Loucy (cell line): ENCODE results near the gene ADARB2.

ENCODE experiments used
- H2AFZ ChIP-seq: fragments of 200-600 bp; sonication (generic); 2 replicates; pipeline ENCODE4 v1.6.0; 2016; ENCODE audit warnings: antibody characterized with exemption, mild to moderate bottlenecking, low read length, moderate library complexity
- H3F3A ChIP-seq: fragments of 200-600 bp; 2 replicates; pipeline ENCODE4 v1.6.0; 2016; ENCODE audit warnings: antibody characterized with exemption, low read depth, mild to moderate bottlenecking
- H3K27me3 ChIP-seq: fragments of 200-600 bp; sonication (generic); 2 replicates; pipeline ENCODE4 v1.6.1; 2014; ENCODE audit warnings: low read length, mild to moderate bottlenecking; ENCODE audit not compliant: insufficient read depth, poor library complexity, severe bottlenecking
- H3K36me3 ChIP-seq: fragments of 200-600 bp; sonication (generic); 2 replicates; pipeline ENCODE4 v1.6.1; 2016; ENCODE audit warnings: low read length; ENCODE audit not compliant: insufficient read depth
- H3K4me1 ChIP-seq: fragments of 200-600 bp; sonication (generic); 2 replicates; pipeline ENCODE4 v1.5.1; 2014; ENCODE audit warnings: low read length, mild to moderate bottlenecking; ENCODE audit not compliant: insufficient read depth, poor library complexity, severe bottlenecking
- H3K4me2 ChIP-seq: fragments of 200-600 bp; sonication (generic); 2 replicates; pipeline ENCODE4 v1.6.0; 2014; ENCODE audit warnings: antibody characterized with exemption, low read length, low read depth, mild to moderate bottlenecking; ENCODE audit not compliant: poor library complexity, severe bottlenecking
- H3K4me3 ChIP-seq: fragments of 200-600 bp; sonication (generic); 2 replicates; pipeline ENCODE4 v1.5.1; 2014; ENCODE audit warnings: low read length, mild to moderate bottlenecking, mixed read lengths; ENCODE audit not compliant: poor library complexity, severe bottlenecking
- H3K79me2 ChIP-seq: fragments of 200-600 bp; sonication (generic); 2 replicates; pipeline ENCODE4 v1.6.1; 2014; ENCODE audit warnings: low read length; ENCODE audit not compliant: insufficient read depth
- H3K9ac ChIP-seq: fragments of 200-600 bp; sonication (generic); 2 replicates; pipeline ENCODE4 v1.6.0; 2014; ENCODE audit warnings: mild to moderate bottlenecking, low read depth, low read length, moderate library complexity; ENCODE audit not compliant: poor library complexity, severe bottlenecking
- H3K9me2 ChIP-seq: fragments of 200-600 bp; sonication (generic); replicated peaks from 2 replicates; pipeline ENCODE4 v1.6.1; 2016; ENCODE audit warnings: low read depth, low read length, mixed read lengths
- H3K9me3 ChIP-seq: fragments of 200-600 bp; sonication (generic); 2 replicates; pipeline ENCODE4 v1.6.1; 2014; ENCODE audit warnings: mild to moderate bottlenecking, antibody characterized with exemption, low read length, low read depth; ENCODE audit not compliant: insufficient read depth
- H4K20me1 ChIP-seq: fragments of 200-600 bp; sonication (generic); 2 replicates; pipeline ENCODE4 v1.6.0; 2014; ENCODE audit warnings: antibody characterized with exemption, low read length, mild to moderate bottlenecking; ENCODE audit not compliant: insufficient read depth, poor library complexity, severe bottlenecking
- EZH2phosphoT487 ChIP-seq: fragments of 200-600 bp; IDR thresholded peaks from 2 replicates; pipeline ENCODE4 v1.6.1; 2018; ENCODE audit warnings: antibody characterized with exemption, mild to moderate bottlenecking, moderate library complexity, borderline replicate concordance
- TF ChIP-seq, protein P1 (sequence below): fragments of 200-600 bp; sonication (generic); conservative IDR thresholded peaks from 2 replicates; pipeline ENCODE4 v1.5.1; 2014; ENCODE audit warnings: mild to moderate bottlenecking, antibody characterized with exemption, low read length

ADARB2 gene

DNA sequence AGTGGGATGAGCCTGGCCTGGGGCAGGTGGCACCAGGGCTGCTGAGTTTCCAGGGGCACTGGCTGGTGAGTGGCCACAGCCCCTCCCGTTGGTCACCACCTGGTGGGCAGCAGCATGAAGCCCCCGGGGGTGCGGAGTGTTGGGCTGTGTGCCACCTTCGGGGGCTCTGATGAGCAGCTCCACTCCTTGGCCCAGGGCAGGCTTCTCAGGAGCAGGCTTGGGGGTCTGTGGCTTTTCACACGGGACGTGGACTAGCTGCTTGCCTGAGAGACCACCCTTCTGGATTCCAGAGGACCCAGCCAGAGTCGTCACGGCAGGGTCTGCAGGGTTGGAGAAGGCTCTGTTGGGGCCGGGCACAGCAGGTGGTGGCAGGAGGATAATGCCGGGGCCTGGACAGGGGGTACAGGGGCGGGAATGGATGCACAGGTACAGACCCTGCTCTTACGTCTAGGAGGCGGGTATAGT is 193.1 kb downstream of the ADARB2 start:
- H3K9me3 ChIP-seq = no peaks in the 10 kb centered on the region
- H2AFZ ChIP-seq = no peak overlapping the region
- H4K20me1 ChIP-seq = no peaks in the 10 kb centered on the region
- H3K36me3 ChIP-seq = no peaks in the 10 kb centered on the region
- no peaks in the 10 kb centered on the region for H3F3A ChIP-seq
- H3K27me3 ChIP-seq = no peaks in the 10 kb centered on the region
- no peak overlapping the region for H3K9ac ChIP-seq
- H3K9me2 ChIP-seq = no peaks in the 10 kb centered on the region
- H3K79me2 ChIP-seq = no peaks in the 10 kb centered on the region
- TF ChIP-seq EZH2phosphoT487 = no peak
- TF ChIP-seq, protein P1, sequence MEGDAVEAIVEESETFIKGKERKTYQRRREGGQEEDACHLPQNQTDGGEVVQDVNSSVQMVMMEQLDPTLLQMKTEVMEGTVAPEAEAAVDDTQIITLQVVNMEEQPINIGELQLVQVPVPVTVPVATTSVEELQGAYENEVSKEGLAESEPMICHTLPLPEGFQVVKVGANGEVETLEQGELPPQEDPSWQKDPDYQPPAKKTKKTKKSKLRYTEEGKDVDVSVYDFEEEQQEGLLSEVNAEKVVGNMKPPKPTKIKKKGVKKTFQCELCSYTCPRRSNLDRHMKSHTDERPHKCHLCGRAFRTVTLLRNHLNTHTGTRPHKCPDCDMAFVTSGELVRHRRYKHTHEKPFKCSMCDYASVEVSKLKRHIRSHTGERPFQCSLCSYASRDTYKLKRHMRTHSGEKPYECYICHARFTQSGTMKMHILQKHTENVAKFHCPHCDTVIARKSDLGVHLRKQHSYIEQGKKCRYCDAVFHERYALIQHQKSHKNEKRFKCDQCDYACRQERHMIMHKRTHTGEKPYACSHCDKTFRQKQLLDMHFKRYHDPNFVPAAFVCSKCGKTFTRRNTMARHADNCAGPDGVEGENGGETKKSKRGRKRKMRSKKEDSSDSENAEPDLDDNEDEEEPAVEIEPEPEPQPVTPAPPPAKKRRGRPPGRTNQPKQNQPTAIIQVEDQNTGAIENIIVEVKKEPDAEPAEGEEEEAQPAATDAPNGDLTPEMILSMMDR = no peak
- H3K4me3 ChIP-seq = no peak overlapping the region
- H3K4me1 ChIP-seq = no peaks in the 10 kb centered on the region
- H3K4me2 ChIP-seq = no peak overlapping the region

DNA sequence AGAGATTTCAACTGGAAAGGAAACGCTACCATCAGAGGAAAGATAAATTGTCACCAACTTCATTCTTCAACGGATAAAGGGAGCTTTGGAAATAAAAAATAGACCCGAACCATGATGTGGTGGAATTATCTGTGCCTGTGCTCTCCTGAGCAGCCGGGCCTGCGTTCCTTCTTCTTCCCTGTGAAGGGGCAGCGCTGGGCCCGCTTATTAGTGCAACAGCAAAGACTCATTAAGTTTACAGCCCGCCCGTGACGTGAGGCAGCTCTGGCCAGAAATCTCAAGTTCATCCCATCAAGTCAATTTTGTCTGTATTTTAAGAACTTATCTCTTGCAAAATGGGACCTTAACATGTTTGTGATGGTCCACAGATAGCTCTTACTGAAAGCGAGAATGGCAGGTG is 193.7 kb downstream of the ADARB2 start:
- Histone ChIP-seq H4K20me1 (no peaks in the 10 kb centered on the region), H3K9me3 (no peaks in the 10 kb centered on the region), H3K9me2 (no peaks in the 10 kb centered on the region), H3K36me3 (no peaks in the 10 kb centered on the region), H3K9ac (no peak overlapping the region), H3K27me3 (no peaks in the 10 kb centered on the region), H3K4me2 (no peak overlapping the region), H3F3A (no peaks in the 10 kb centered on the region), H2AFZ (no peak overlapping the region), H3K4me1 (no peaks in the 10 kb centered on the region), H3K4me3 (no peak overlapping the region), H3K79me2 (no peaks in the 10 kb centered on the region)
- TF ChIP-seq, protein P1 = no peak
- TF ChIP-seq EZH2phosphoT487 = no peak

DNA sequence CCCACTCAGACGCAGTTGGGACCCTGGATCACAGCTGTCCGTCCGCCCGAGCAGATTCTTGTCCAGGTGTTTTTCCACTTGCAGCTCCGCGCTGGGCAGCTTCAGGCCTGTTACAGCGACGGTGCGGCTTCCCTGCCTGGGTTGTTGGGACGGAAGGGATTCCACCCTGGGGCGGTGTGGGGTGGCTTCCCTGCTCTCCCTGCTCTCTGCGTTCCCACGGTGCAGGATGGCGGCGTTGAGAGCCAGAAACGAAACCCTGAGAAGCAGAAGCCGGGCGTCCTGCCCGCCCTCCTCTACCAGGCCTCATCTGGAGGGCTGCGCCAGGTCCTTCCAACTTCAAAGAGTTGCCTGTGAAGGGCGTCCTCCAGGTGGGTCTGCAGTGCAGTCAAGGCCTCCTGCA is 194.4 kb downstream of the ADARB2 start:
- Histone ChIP-seq H4K20me1 (no peaks in the 10 kb centered on the region), H3F3A (no peaks in the 10 kb centered on the region), H3K36me3 (no peaks in the 10 kb centered on the region), H3K9ac (no peak overlapping the region), H3K4me3 (no peak overlapping the region), H3K9me2 (no peaks in the 10 kb centered on the region), H3K9me3 (no peaks in the 10 kb centered on the region), H3K4me1 (no peaks in the 10 kb centered on the region), H3K4me2 (no peak overlapping the region), H2AFZ (no peak overlapping the region), H3K27me3 (no peaks in the 10 kb centered on the region), H3K79me2 (no peaks in the 10 kb centered on the region)
- TF ChIP-seq EZH2phosphoT487 = no peak
- TF ChIP-seq, protein P1 = no peak
